ENCODE results near the gene PITPNM2. TPM values are rescaled to one million over a fixed set of nuclear protein-coding genes. Genes with fewer than 3 reads are reported as not detected.

The PITPNM2 gene
- total RNA-seq, 2 donors from 2014 or later: 3.2 to 13.4 TPM

- DNase-seq: no peak
- Histone ChIP-seq H3K9me3 (ENCODE audit: control insufficient read depth, low read length) (no peaks in the 10 kb centered on the region), H3K9ac (ENCODE audit: extremely low read depth, low read length, poor library complexity, severe bottlenecking) (no peak overlapping the region), H3K27ac (ENCODE audit: low read depth, low read length) (no peak overlapping the region), H3K36me3 (ENCODE audit: control insufficient read depth, insufficient read depth, low read length) (peaks cover 48% of the 10 kb centered on the region), H3K27me3 (ENCODE audit: control insufficient read depth, insufficient read depth, low read length, poor library complexity, severe bottlenecking) (no peaks in the 10 kb centered on the region), H3K4me1 (ENCODE audit: control insufficient read depth, insufficient read depth, low read length) (no peaks in the 10 kb centered on the region), H3K4me3 (ENCODE audit: low read length) (no peak overlapping the region)
- peaks cover 2% of the 10 kb centered on the region for H3K4me1 Mint-ChIP-seq
- TF ChIP-seq, protein P1, sequence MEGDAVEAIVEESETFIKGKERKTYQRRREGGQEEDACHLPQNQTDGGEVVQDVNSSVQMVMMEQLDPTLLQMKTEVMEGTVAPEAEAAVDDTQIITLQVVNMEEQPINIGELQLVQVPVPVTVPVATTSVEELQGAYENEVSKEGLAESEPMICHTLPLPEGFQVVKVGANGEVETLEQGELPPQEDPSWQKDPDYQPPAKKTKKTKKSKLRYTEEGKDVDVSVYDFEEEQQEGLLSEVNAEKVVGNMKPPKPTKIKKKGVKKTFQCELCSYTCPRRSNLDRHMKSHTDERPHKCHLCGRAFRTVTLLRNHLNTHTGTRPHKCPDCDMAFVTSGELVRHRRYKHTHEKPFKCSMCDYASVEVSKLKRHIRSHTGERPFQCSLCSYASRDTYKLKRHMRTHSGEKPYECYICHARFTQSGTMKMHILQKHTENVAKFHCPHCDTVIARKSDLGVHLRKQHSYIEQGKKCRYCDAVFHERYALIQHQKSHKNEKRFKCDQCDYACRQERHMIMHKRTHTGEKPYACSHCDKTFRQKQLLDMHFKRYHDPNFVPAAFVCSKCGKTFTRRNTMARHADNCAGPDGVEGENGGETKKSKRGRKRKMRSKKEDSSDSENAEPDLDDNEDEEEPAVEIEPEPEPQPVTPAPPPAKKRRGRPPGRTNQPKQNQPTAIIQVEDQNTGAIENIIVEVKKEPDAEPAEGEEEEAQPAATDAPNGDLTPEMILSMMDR (conservative IDR thresholded peaks at IDR 0.05): no peak
- H3K27ac Mint-ChIP-seq: peak overlapping the region; percentile 48
- WGBS, 2 experiments (ENCODE audit: insufficient coverage in 1 of 2, insufficient read length in 1 of 2): 92% methylated on average over 1 of the region's 2 CpGs; no CpG with 5 or more reads in 1 of the 2 experiments
- no peaks in the 10 kb centered on the region for H3K9me3 Mint-ChIP-seq
- no peaks in the 10 kb centered on the region for H3K27me3 Mint-ChIP-seq (ENCODE audit: insufficient read depth)
- no peak overlapping the region for H3K4me3 Mint-ChIP-seq
- peaks cover 47% of the 10 kb centered on the region for H3K36me3 Mint-ChIP-seq (ENCODE audit: low read depth)
Observed at GRCh38 chr12:123167329-123167728, 16.4 kb upstream of the PITPNM2 start.

GRCh38 chr12:123165537-123165936 lies 14.6 kb upstream of the PITPNM2 start:
- Mint-ChIP-seq H3K4me3 (no peak overlapping the region), H3K36me3 (ENCODE audit: low read depth) (peaks cover 45% of the 10 kb centered on the region), H3K4me1 (peaks cover 2% of the 10 kb centered on the region), H3K27ac (no peak overlapping the region), H3K27me3 (ENCODE audit: insufficient read depth) (no peaks in the 10 kb centered on the region), H3K9me3 (no peaks in the 10 kb centered on the region)
- TF ChIP-seq, protein P1 (conservative IDR thresholded peaks at IDR 0.05): no peak
- Histone ChIP-seq H3K9me3 (ENCODE audit: control insufficient read depth, low read length) (no peaks in the 10 kb centered on the region), H3K9ac (ENCODE audit: extremely low read depth, low read length, poor library complexity, severe bottlenecking) (no peak overlapping the region), H3K4me1 (ENCODE audit: control insufficient read depth, insufficient read depth, low read length) (no peaks in the 10 kb centered on the region), H3K27me3 (ENCODE audit: control insufficient read depth, insufficient read depth, low read length, poor library complexity, severe bottlenecking) (no peaks in the 10 kb centered on the region), H3K36me3 (ENCODE audit: control insufficient read depth, insufficient read depth, low read length) (peaks cover 56% of the 10 kb centered on the region), H3K4me3 (ENCODE audit: low read length) (no peak overlapping the region), H3K27ac (ENCODE audit: low read depth, low read length) (no peak overlapping the region)
- DNase-seq: no peak
- WGBS, 2 experiments (ENCODE audit: insufficient coverage in 1 of 2, insufficient read length in 1 of 2): 84 to 100% methylated on average over 2 to 3 of the region's 4 CpGs

- peaks cover 46% of the 10 kb centered on the region for H3K36me3 Mint-ChIP-seq (ENCODE audit: low read depth)
Observed at GRCh38 chr12:123164710-123165261, 13.9 kb upstream of the PITPNM2 start.

More at GRCh38 chr12:123164710-123165261, 13.9 kb upstream of the PITPNM2 start:
- WGBS, 2 experiments (ENCODE audit: insufficient coverage in 1 of 2, insufficient read length in 1 of 2): 90 to 93% methylated on average over 7 to 8 of the region's 9 CpGs
- Histone ChIP-seq H3K27me3 (ENCODE audit: control insufficient read depth, insufficient read depth, low read length, poor library complexity, severe bottlenecking) (no peaks in the 10 kb centered on the region), H3K4me3 (ENCODE audit: low read length) (no peak overlapping the region), H3K36me3 (ENCODE audit: control insufficient read depth, insufficient read depth, low read length) (peaks cover 60% of the 10 kb centered on the region), H3K9me3 (ENCODE audit: control insufficient read depth, low read length) (no peaks in the 10 kb centered on the region), H3K27ac (ENCODE audit: low read depth, low read length) (no peak overlapping the region), H3K9ac (ENCODE audit: extremely low read depth, low read length, poor library complexity, severe bottlenecking) (no peak overlapping the region), H3K4me1 (ENCODE audit: control insufficient read depth, insufficient read depth, low read length) (no peaks in the 10 kb centered on the region)
- Mint-ChIP-seq H3K4me3 (no peak overlapping the region), H3K9me3 (no peaks in the 10 kb centered on the region), H3K27ac (no peak overlapping the region), H3K4me1 (peaks cover 2% of the 10 kb centered on the region), H3K27me3 (ENCODE audit: insufficient read depth) (no peaks in the 10 kb centered on the region)
- DNase-seq: no peak
- TF ChIP-seq, protein P1 (conservative IDR thresholded peaks at IDR 0.05): no peak
